Head of caudate nucleus (tissue), 42 donors: ENCODE results near the gene KIAA2012.

Experiments used
- DNase-seq, 42 donors: peaks; one replicate each; pipeline versions ENCODE4 v3.0.0 to v3.0.0-alpha.2; 2020 to 2021; ENCODE audit warnings: mixed read lengths in 7 of 42
- intact Hi-C: fragments of 100-400 bp; cut with DNase I; formaldehyde crosslinking; loops from one replicate; pipeline ENCODE4 v1.15.0; 2022

Gene KIAA2012

GRCh38 chr2:202072737-202073401 is at the start of gene KIAA2012:
TSS of gene KIAA2012 (plus strand) at chr2:202073255. CDS start at chr2:202073628, 373 bp downstream.
- intact Hi-C loops = no loop called here
- DNase-seq = peak in 21 of 42 donors; percentile 4 to 69 (median 22)

GRCh38 chr2:202023904-202024266 is 49.2 kb upstream of the KIAA2012 start:
- intact Hi-C loops = no loop called here
- DNase-seq = no peak

GRCh38 chr2:202024871-202025270 is 48.2 kb upstream of the KIAA2012 start:
- no peak for DNase-seq
- intact Hi-C loops = no loop called here

GRCh38 chr2:202025816-202026215 is 47.2 kb upstream of the KIAA2012 start:
- no peak for DNase-seq
- intact Hi-C loops = no loop called here

GRCh38 chr2:202026507-202026906 is 46.5 kb upstream of the KIAA2012 start:
- intact Hi-C loops = no loop called here
- no peak for DNase-seq

GRCh38 chr2:202030691-202031090 is 42.4 kb upstream of the KIAA2012 start:
- no peak for DNase-seq
- intact Hi-C loops = loop anchor here (10.0 kb wide), 1 partner anchor 176 kb away; no protein-coding TSS in a partner anchor

- intact Hi-C loops = loop anchor here (10.0 kb wide), 1 partner anchor 177 kb away; no protein-coding TSS in a partner anchor
These were observed 41.7 kb upstream of the KIAA2012 start for GRCh38 chr2:202031246-202031951.

GRCh38 chr2:202032846-202033316 is 40.2 kb upstream of the KIAA2012 start:
- DNase-seq = peak in 24 of 42 donors; percentile 5 to 57 (median 34)
- intact Hi-C loops = loop anchor here (10.0 kb wide), 1 partner anchor 178 kb away; no protein-coding TSS in a partner anchor

More at GRCh38 chr2:202031246-202031951, 41.7 kb upstream of the KIAA2012 start:
- DNase-seq = no peak

- intact Hi-C loops = loop anchor here (10.0 kb wide), 1 partner anchor 179 kb away; no protein-coding TSS in a partner anchor
- DNase-seq = peak; percentile 49 to 92 (median 85)
These were observed 39.5 kb upstream of the KIAA2012 start, which contains the start of gene FZD7 for GRCh38 chr2:202033317-202034248. TSS of gene FZD7 (plus strand) at chr2:202033855. CDS start at chr2:202034648, 793 bp downstream.

- DNase-seq = peak in 9 of 42 donors; percentile 10 to 44 (median 30)
- intact Hi-C loops = loop anchor here (10.0 kb wide), 1 partner anchor 180 kb away; no protein-coding TSS in a partner anchor
These were observed 38.6 kb upstream of the KIAA2012 start for GRCh38 chr2:202034249-202035088.

GRCh38 chr2:202035089-202035940 is 37.7 kb upstream of the KIAA2012 start:
- DNase-seq = peak in 26 of 42 donors; percentile 7 to 68 (median 44)
- intact Hi-C loops = loop anchor here (10.0 kb wide), 1 partner anchor 181 kb away; no protein-coding TSS in a partner anchor

- intact Hi-C loops = loop anchor here (10.0 kb wide), 1 partner anchor 181 kb away; no protein-coding TSS in a partner anchor
- DNase-seq = no peak
These were observed 37.1 kb upstream of the KIAA2012 start for GRCh38 chr2:202035941-202036372.

GRCh38 chr2:202036601-202037037 is 36.4 kb upstream of the KIAA2012 start:
- intact Hi-C loops = loop anchor here (10.0 kb wide), 1 partner anchor 182 kb away; no protein-coding TSS in a partner anchor

GRCh38 chr2:202037086-202037485 is 36.0 kb upstream of the KIAA2012 start:
- intact Hi-C loops = loop anchor here (10.0 kb wide), 1 partner anchor 182 kb away; no protein-coding TSS in a partner anchor
- DNase-seq = no peak

More at GRCh38 chr2:202036601-202037037, 36.4 kb upstream of the KIAA2012 start:
- DNase-seq = no peak

GRCh38 chr2:202038471-202039277 is 34.4 kb upstream of the KIAA2012 start:
- intact Hi-C loops = loop anchor here (10.0 kb wide), 1 partner anchor 184 kb away; no protein-coding TSS in a partner anchor
- DNase-seq = no peak
